ENCODE data around the gene OLIG1. TPM values are rescaled to one million over a fixed set of nuclear protein-coding genes. Genes with fewer than 3 reads are reported as not detected.

Gene OLIG1
- total and polyA plus RNA-seq, 10 donors = 0.02 to 1.8 (median 0.58) TPM; not detected in 2

DNA sequence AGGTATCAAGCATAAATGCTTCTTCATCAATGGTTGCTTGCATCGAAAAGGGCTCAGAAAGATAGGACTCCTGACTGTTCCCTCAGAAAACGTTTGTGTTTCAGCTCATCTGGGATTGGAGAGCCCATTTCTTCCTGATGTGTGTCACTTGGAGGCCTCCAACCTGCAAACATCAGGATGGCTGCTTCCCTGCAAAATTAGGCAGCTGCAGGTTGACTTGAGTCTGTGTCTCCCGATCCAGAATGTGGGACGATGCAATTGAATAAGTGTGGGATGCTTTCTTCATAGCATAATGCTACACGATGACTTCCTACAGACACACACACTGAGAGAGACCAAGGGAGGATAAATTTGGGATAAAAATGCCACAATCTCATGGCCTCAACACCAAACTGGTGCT is 42.2 kb downstream of the OLIG1 start:
- peaks cover 0 to 18% (median 8%) of the 10 kb centered on the region in 6 donors for H3K4me1 ChIP-seq
- DNase-seq = no peak
- intact Hi-C loops (cut with DNase I; ENCODE audit: low total_unique reads) = no loop called here
- H3K27me3 ChIP-seq (replicated peaks in 1 of 7) = peaks cover 0 to 85% (median 30%) of the 10 kb centered on the region in 7 donors
- TF ChIP-seq POLR2AphosphoS5 (IDR thresholded peaks at IDR 0.05) (no peak), POLR2A (IDR thresholded peaks at IDR 0.05) (no peak)
- TF ChIP-seq, protein P1, sequence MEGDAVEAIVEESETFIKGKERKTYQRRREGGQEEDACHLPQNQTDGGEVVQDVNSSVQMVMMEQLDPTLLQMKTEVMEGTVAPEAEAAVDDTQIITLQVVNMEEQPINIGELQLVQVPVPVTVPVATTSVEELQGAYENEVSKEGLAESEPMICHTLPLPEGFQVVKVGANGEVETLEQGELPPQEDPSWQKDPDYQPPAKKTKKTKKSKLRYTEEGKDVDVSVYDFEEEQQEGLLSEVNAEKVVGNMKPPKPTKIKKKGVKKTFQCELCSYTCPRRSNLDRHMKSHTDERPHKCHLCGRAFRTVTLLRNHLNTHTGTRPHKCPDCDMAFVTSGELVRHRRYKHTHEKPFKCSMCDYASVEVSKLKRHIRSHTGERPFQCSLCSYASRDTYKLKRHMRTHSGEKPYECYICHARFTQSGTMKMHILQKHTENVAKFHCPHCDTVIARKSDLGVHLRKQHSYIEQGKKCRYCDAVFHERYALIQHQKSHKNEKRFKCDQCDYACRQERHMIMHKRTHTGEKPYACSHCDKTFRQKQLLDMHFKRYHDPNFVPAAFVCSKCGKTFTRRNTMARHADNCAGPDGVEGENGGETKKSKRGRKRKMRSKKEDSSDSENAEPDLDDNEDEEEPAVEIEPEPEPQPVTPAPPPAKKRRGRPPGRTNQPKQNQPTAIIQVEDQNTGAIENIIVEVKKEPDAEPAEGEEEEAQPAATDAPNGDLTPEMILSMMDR (IDR thresholded peaks at IDR 0.05 in 8 of 11, conservative IDR thresholded peaks at IDR 0.05 in 3 of 11) = no peak
- H3K27ac ChIP-seq = no peak overlapping the region
- 59 to 76% (median 69%) methylated on average over 5 of the region's 5 CpGs for WGBS, 5 donors
- H3K4me3 ChIP-seq = no peak overlapping the region
- no peaks in the 10 kb centered on the region for H3K9me3 ChIP-seq
- no peaks in the 10 kb centered on the region for H3K36me3 ChIP-seq

DNA sequence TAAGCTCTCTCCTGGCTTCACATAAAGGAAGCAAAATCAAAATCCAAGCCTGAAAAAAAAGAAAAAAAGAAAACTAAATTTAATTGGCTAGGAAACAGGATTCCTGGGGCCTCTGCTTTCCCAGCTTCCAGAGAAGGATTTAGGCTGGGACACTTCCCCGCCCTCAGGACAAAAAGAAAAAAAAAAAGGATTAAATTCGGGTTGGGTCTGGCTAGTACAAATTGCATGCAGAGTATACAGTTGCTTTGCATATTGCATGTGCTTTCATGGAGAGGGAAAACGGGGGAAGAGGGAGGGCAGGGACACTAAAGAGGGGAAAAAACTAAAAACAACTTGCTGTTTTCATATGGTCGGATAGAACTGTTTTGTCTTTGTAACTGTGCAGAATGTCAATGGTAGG is 42.7 kb downstream of the OLIG1 start:
- H3K4me1 ChIP-seq = peaks cover 0 to 18% (median 8%) of the 10 kb centered on the region in 6 donors
- TF ChIP-seq POLR2A (IDR thresholded peaks at IDR 0.05) (no peak), POLR2AphosphoS5 (IDR thresholded peaks at IDR 0.05) (no peak)
- TF ChIP-seq, protein P1 (IDR thresholded peaks at IDR 0.05 in 8 of 11, conservative IDR thresholded peaks at IDR 0.05 in 3 of 11) = no peak
- no peak for DNase-seq
- no peak overlapping the region for H3K27ac ChIP-seq
- H3K9me3 ChIP-seq = no peaks in the 10 kb centered on the region
- H3K36me3 ChIP-seq = no peaks in the 10 kb centered on the region
- intact Hi-C loops (cut with DNase I; ENCODE audit: low total_unique reads) = no loop called here
- WGBS, 5 donors = 52 to 73% (median 65%) methylated on average over 4 of the region's 4 CpGs
- no peak overlapping the region for H3K4me3 ChIP-seq
- peaks cover 0 to 85% (median 30%) of the 10 kb centered on the region in 7 donors for H3K27me3 ChIP-seq (replicated peaks in 1 of 7)

DNA sequence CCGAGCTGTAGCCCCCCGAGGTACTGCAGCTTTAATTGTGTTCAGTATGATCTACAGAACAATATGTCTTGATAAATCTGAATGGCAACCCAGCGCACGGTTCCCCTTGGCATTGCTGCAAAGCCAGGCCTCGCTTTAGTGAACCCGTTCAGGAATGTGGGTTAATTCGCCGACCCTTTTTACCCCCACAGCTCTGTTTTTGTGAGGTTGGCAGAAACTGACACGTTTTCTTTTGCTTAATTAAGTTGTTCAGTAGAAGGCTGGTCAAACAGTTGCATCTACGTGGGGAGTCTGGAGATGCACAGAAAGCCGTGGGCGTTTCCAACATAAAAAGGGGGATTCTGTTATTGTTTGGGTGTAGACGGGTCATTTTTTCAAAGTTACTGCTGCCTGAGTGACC is 43.2 kb downstream of the OLIG1 start:
- DNase-seq = no peak
- WGBS, 5 donors = 62 to 82% (median 75%) methylated on average over 13 of the region's 13 CpGs
- no peak overlapping the region for H3K4me3 ChIP-seq
- H3K27ac ChIP-seq = no peak overlapping the region
- H3K36me3 ChIP-seq = no peaks in the 10 kb centered on the region
- H3K4me1 ChIP-seq = peaks cover 0 to 18% (median 8%) of the 10 kb centered on the region in 6 donors
- intact Hi-C loops (cut with DNase I; ENCODE audit: low total_unique reads) = no loop called here
- peaks cover 0 to 85% (median 30%) of the 10 kb centered on the region in 7 donors for H3K27me3 ChIP-seq (replicated peaks in 1 of 7)
- TF ChIP-seq POLR2A (IDR thresholded peaks at IDR 0.05) = no peak
- TF ChIP-seq, protein P1 (IDR thresholded peaks at IDR 0.05 in 8 of 11, conservative IDR thresholded peaks at IDR 0.05 in 3 of 11) = no peak
- TF ChIP-seq POLR2AphosphoS5 (IDR thresholded peaks at IDR 0.05) = no peak
- no peaks in the 10 kb centered on the region for H3K9me3 ChIP-seq

DNA sequence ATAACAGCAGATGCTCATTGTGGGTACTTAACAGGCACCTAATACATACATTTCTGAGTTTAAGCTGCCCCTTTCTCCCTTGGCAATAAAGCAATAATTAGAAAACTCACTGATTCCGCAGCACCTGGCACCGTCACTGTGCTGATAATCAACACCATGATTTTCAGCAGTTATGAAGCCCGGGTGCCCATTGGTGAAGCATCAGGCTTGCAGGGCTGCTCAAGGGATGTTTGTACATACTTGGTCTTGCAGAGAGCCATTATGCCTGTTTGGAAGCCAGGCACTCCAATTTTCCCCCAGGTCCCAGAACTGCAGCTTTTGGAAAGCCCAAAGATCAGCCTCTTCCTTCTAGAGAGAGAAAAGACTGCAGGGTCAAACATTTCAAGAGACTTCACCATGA is 44.3 kb downstream of the OLIG1 start:
- Histone ChIP-seq H3K27ac (no peak overlapping the region), H3K4me1 (peaks cover 0 to 16% (median 7%) of the 10 kb centered on the region in 6 donors), H3K36me3 (no peaks in the 10 kb centered on the region), H3K27me3 (replicated peaks in 1 of 7) (peaks cover 0 to 80% (median 30%) of the 10 kb centered on the region in 7 donors), H3K9me3 (no peaks in the 10 kb centered on the region), H3K4me3 (no peak overlapping the region)
- DNase-seq = no peak
- intact Hi-C loops (cut with DNase I; ENCODE audit: low total_unique reads) = no loop called here
- TF ChIP-seq POLR2AphosphoS5 (IDR thresholded peaks at IDR 0.05) = no peak
- no peak for TF ChIP-seq POLR2A (IDR thresholded peaks at IDR 0.05)
- TF ChIP-seq, protein P1 (IDR thresholded peaks at IDR 0.05 in 8 of 11, conservative IDR thresholded peaks at IDR 0.05 in 3 of 11) = no peak
- 90 to 96% (median 95%) methylated on average over 3 of the region's 3 CpGs for WGBS, 5 donors

Data from spleen (tissue), 11 donors.